ENCODE data around the gene FHOD1.

Gene FHOD1

DNA sequence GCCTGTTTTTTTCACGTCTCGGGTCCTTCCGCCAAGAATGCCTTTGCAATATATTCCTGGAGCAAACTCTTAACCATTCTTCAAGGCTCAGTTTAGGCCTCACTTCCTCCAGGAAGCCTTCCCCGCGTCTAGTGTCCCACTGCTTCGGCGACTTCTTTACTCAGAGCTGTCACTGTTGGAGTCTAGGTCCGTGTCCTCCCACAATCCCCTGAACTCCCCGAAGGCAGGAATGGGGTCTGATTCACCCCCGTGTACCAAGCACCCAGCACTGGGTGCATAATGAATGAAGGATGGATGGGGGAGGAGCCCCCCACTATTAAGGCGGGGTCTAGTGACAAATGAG lies 64.0 kb downstream of the FHOD1 start:
- no peak for DNase-seq (ENCODE audit: extremely low read depth, low read depth)
- TF ChIP-seq, protein P1, sequence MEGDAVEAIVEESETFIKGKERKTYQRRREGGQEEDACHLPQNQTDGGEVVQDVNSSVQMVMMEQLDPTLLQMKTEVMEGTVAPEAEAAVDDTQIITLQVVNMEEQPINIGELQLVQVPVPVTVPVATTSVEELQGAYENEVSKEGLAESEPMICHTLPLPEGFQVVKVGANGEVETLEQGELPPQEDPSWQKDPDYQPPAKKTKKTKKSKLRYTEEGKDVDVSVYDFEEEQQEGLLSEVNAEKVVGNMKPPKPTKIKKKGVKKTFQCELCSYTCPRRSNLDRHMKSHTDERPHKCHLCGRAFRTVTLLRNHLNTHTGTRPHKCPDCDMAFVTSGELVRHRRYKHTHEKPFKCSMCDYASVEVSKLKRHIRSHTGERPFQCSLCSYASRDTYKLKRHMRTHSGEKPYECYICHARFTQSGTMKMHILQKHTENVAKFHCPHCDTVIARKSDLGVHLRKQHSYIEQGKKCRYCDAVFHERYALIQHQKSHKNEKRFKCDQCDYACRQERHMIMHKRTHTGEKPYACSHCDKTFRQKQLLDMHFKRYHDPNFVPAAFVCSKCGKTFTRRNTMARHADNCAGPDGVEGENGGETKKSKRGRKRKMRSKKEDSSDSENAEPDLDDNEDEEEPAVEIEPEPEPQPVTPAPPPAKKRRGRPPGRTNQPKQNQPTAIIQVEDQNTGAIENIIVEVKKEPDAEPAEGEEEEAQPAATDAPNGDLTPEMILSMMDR (IDR thresholded peaks at IDR 0.05; ENCODE audit: low read depth, low read length): no peak

DNA sequence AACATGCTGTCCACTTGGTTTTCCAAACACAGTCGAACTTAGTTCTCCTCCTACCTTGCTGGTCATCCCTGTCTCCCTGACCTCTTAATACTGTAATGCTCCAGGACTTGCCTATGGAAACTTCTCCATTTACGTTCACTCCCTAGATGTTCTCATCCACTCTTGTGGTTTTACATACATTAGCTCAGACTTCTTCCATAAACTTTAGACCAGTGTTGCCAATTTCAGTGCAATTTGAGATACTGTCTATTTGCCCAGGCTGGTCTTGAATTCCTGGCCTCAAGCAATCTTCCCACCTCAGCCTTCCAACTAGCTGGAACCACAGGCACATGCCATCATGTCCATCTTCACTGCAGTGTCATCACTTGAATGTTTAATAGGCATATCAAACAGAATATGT lies 65.0 kb downstream of the FHOD1 start:
- no peak for DNase-seq (ENCODE audit: extremely low read depth, low read depth)
- TF ChIP-seq, protein P1 (IDR thresholded peaks at IDR 0.05; ENCODE audit: low read depth, low read length): no peak

DNA sequence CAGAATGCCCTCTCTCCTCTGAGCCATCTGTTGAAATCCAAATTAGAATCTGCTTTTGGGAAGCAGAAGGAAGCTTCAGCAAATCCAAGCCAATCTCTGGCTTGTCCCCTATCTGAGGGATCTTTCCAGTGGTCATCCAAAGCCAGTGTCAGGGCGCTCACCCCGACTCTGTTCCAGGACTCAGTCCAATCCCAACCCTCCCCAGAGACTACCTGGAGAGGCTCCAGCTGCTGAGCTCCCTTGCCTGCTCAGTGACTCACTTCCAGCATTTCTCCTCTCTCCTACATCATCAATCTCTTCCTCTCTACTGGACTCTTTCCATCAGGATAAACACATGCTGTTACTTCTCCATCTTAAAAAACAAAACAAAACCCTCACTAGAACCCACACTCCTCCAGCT lies 65.9 kb downstream of the FHOD1 start:
- TF ChIP-seq, protein P1 (IDR thresholded peaks at IDR 0.05; ENCODE audit: low read depth, low read length): no peak
- DNase-seq (ENCODE audit: extremely low read depth, low read depth): peak; percentile 44

DNA sequence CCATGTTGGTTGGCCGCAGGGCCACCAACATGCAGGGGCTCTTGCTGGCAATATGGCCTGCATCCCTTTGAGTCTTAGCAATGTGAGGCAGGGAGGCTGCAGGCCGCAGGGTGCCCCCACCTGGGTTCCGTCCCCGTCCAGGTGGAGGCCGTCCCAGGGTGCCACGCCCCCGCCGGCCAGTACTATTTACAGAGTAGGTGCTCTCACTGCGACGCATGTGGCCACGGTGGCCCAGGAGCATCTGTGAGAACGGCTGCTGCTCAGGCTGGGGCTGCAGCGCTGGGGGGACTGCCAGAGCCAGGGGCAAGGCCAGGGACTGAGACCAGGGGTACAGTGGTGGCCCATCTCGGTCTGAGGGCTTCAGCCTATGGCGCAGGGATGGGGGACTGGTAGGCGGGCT lies 67.1 kb downstream of the FHOD1 start:
- TF ChIP-seq, protein P1 (IDR thresholded peaks at IDR 0.05; ENCODE audit: low read depth, low read length): no peak
- no peak for DNase-seq (ENCODE audit: extremely low read depth, low read depth)

DNA sequence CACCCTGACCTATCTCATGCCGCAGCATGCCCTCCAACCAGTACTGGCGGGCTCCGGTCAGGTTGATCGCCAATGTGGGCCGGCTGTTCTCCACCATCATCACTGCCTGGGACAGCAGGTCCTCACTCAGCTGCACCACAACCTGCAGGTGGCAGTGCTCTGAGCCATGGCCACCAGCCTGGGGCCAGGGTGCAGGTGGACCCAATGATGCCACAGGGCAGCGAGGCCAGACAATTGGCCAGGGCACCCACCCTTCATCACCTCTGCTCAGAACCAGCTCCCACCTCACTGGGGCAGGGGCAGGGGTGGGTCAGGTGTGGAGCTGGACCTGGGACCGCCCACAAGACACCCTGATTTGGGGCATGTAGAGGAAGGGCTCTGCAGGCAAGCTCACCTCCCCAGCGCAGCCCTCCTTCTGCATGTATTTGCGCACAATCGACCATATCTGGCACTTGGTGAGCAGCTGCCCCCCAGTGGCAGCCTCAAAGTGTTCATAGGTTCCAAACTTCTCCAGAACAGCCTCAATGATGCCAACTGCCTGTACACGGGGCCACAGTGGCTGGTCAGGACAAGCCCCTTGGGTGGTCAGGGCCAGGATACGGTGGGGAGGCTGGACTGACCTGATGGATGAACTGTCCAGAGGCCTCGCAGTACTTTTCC lies 67.7 kb downstream of the FHOD1 start:
- no peak for DNase-seq (ENCODE audit: extremely low read depth, low read depth)
- TF ChIP-seq, protein P1 (IDR thresholded peaks at IDR 0.05; ENCODE audit: low read depth, low read length): peak; percentile 3; the same call in 1 of the 2 replicates
